ENCODE results near the gene DRG2. TPM values are rescaled to one million over a fixed set of nuclear protein-coding genes. Genes with fewer than 3 reads are reported as not detected.

DRG2 gene
- total and polyA plus RNA-seq, 2 donors (not counting 3 experiments of a cell fraction or from before 2014, with no cell fraction given) = 50.2 to 60.4 TPM

- BruUV-seq (replicated peaks) = no TSS peak
- H3K4me1 ChIP-seq (ENCODE audit: control insufficient read depth, extremely low read depth, insufficient read depth, low read length) = no peaks in the 10 kb centered on the region
- H3K27ac ChIP-seq (ENCODE audit: insufficient read depth, low read depth, low read length) = no peak overlapping the region
- H3K27me3 ChIP-seq (ENCODE audit: control insufficient read depth in 2 of 2, insufficient read depth in 2 of 2, low read length in 2 of 2) = peaks cover 5 to 15% of the 10 kb centered on the region in 2 experiments
- POLR2A ChIA-PET = no interaction called here
- H4K20me1 ChIP-seq (replicated peaks; ENCODE audit: control insufficient read depth, extremely low read depth, insufficient read depth, low read length) = no peaks in the 10 kb centered on the region
- CTCF ChIA-PET = no interaction called here
- DNase-seq (ENCODE audit: low read depth, low spot score) = no peak
- no peaks in the 10 kb centered on the region for H3K9me3 ChIP-seq (replicated peaks; ENCODE audit: control insufficient read depth, insufficient read depth, low read length)
- H3K9ac ChIP-seq (replicated peaks; ENCODE audit: extremely low read depth, insufficient read depth, low read length) = no peak overlapping the region
- H2AFZ ChIP-seq (ENCODE audit: low read depth, low read length) = no peak overlapping the region
- H3K79me2 ChIP-seq (ENCODE audit: control insufficient read depth, insufficient read depth, low read length) = no peaks in the 10 kb centered on the region
- FAIRE-seq = no peak
- no peaks in the 10 kb centered on the region for H3K9me1 ChIP-seq (replicated peaks; ENCODE audit: control insufficient read depth, extremely low read depth, insufficient read depth, low read length)
- dilution Hi-C loops (cut with MboI; ENCODE audit: extremely low pct_ligation_motif_present, low sequenced_read_pairs) (no loop called here), intact Hi-C loops (cut with micrococcal nuclease) (no loop called here)
- H3K36me3 ChIP-seq (ENCODE audit: control insufficient read depth in 2 of 2, extremely low read depth in 1 of 2, insufficient read depth in 2 of 2, low read length in 2 of 2) = no peaks in the 10 kb centered on the region
- no peak overlapping the region for H3K4me3 ChIP-seq (replicated peaks in 1 of 3; ENCODE audit: insufficient read depth in 1 of 3, low read depth in 1 of 3, low read length in 3 of 3)
- TF ChIP-seq JUN (IDR thresholded peaks at IDR 0.05; ENCODE audit: borderline replicate concordance, insufficient read depth, insufficient read length, low read depth) = no peak
- TF ChIP-seq POLR2AphosphoS5 (IDR thresholded peaks at IDR 0.05; ENCODE audit: insufficient read depth, low read depth, low read length) = no peak
- TF ChIP-seq, protein P1, sequence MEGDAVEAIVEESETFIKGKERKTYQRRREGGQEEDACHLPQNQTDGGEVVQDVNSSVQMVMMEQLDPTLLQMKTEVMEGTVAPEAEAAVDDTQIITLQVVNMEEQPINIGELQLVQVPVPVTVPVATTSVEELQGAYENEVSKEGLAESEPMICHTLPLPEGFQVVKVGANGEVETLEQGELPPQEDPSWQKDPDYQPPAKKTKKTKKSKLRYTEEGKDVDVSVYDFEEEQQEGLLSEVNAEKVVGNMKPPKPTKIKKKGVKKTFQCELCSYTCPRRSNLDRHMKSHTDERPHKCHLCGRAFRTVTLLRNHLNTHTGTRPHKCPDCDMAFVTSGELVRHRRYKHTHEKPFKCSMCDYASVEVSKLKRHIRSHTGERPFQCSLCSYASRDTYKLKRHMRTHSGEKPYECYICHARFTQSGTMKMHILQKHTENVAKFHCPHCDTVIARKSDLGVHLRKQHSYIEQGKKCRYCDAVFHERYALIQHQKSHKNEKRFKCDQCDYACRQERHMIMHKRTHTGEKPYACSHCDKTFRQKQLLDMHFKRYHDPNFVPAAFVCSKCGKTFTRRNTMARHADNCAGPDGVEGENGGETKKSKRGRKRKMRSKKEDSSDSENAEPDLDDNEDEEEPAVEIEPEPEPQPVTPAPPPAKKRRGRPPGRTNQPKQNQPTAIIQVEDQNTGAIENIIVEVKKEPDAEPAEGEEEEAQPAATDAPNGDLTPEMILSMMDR (IDR thresholded peaks at IDR 0.05; ENCODE audit: extremely low read depth in 1 of 2, insufficient read depth in 1 of 2, low read depth in 1 of 2, low read length in 2 of 2) = no peak
- TF ChIP-seq GATA2 (IDR thresholded peaks at IDR 0.05; ENCODE audit: insufficient read depth, insufficient read length, low read depth, low read length) = no peak
- H3K4me2 ChIP-seq (ENCODE audit: insufficient read depth, low read length) = no peak overlapping the region
These were observed 13.0 kb upstream of the DRG2 start for GRCh38 chr17:18074566-18075272.

DNA sequence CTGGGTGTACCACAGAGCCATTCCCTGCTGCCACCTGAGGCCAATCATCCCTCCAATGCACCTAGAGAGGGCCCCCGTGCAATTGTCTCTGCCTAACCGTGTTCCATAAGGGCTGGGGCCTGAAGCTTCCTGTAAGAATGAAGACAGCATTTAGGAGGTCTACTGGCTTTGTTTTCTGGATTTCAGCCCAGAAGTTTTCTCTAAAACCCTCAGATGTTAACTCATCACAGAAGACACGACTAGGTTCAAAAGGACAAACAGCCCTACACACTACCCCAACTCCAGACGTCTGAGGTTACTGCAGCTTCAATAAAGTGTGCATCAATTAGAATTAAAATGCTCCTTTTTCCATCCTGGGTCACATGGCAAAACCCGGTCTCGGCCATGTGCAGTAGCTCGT is 10.8 kb upstream of the DRG2 start:
- TF ChIP-seq, protein P2, sequence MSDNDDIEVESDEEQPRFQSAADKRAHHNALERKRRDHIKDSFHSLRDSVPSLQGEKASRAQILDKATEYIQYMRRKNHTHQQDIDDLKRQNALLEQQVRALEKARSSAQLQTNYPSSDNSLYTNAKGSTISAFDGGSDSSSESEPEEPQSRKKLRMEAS (IDR thresholded peaks at IDR 0.05; ENCODE audit: insufficient read depth, insufficient read length) = no peak
- TF ChIP-seq MYC (IDR thresholded peaks at IDR 0.05; ENCODE audit: low read depth, low read length) (no peak), EZH2 (IDR thresholded peaks at IDR 0.05; ENCODE audit: borderline replicate concordance, low read depth, low read length, severe bottlenecking) (no peak)
- ChIA-PET POLR2A (no interaction called here), CTCF (no interaction called here)
- Histone ChIP-seq H3K4me2 (ENCODE audit: insufficient read depth, low read length) (no peak overlapping the region), H2AFZ (ENCODE audit: low read depth, low read length) (no peak overlapping the region), H3K27ac (ENCODE audit: insufficient read depth, low read depth, low read length) (no peak overlapping the region), H4K20me1 (replicated peaks; ENCODE audit: control insufficient read depth, extremely low read depth, insufficient read depth, low read length) (no peaks in the 10 kb centered on the region), H3K4me3 (replicated peaks in 1 of 3; ENCODE audit: insufficient read depth in 1 of 3, low read depth in 1 of 3, low read length in 3 of 3) (no peak overlapping the region), H3K9me1 (replicated peaks; ENCODE audit: control insufficient read depth, extremely low read depth, insufficient read depth, low read length) (no peaks in the 10 kb centered on the region), H3K9ac (replicated peaks; ENCODE audit: extremely low read depth, insufficient read depth, low read length) (no peak overlapping the region), H3K4me1 (ENCODE audit: control insufficient read depth, extremely low read depth, insufficient read depth, low read length) (no peaks in the 10 kb centered on the region), H3K79me2 (ENCODE audit: control insufficient read depth, insufficient read depth, low read length) (no peaks in the 10 kb centered on the region), H3K27me3 (ENCODE audit: control insufficient read depth in 2 of 2, insufficient read depth in 2 of 2, low read length in 2 of 2) (peaks cover 5 to 10% of the 10 kb centered on the region in 2 experiments), H3K9me3 (replicated peaks; ENCODE audit: control insufficient read depth, insufficient read depth, low read length) (no peaks in the 10 kb centered on the region), H3K36me3 (ENCODE audit: control insufficient read depth in 2 of 2, extremely low read depth in 1 of 2, insufficient read depth in 2 of 2, low read length in 2 of 2) (no peaks in the 10 kb centered on the region)
- BruUV-seq (replicated peaks) = no TSS peak
- intact Hi-C loops (cut with micrococcal nuclease) (no loop called here), dilution Hi-C loops (cut with MboI; ENCODE audit: extremely low pct_ligation_motif_present, low sequenced_read_pairs) (no loop called here)
- DNase-seq (ENCODE audit: low read depth, low spot score) (no peak), FAIRE-seq (no peak)
